ENCODE results near the gene FTHL17. TPM values are rescaled to one million over a fixed set of nuclear protein-coding genes. Genes with fewer than 3 reads are reported as not detected.

The FTHL17 gene
- total RNA-seq (2014; rRNA removed; shearing (Covaris generic)) (not detected in 2 replicates), polyA plus RNA-seq (2016; fragmentation: Nextera tagmentation; extraction: Ambion mirVana) (not detected in 2 replicates)

DNA sequence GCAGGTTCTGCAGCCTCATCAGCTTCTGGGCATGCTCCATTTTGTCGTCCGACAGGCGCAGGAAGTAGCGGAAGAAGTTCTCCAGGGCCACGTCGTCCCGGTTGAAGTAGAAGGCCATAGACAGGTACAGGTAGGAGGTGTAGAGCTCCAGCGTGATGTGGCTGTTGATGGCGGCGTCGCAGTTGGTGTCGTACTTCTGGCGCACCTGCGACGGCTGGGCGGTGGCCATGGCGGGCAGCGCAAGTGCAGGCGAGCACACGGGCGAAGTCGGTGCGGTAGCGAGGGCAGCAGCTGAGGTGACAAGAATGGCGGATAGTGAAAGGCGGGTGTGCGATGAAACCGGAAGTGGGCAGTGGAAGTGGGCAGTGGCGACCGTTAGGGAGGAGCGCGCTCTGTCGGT lies at the start of gene FTHL17:
TSS of gene FTHL17 (minus strand) at position 317 of the 400 bp plus-strand sequence. CDS start at position 229, 88 bp downstream.
- 69 to 85% methylated on average over 11 to 33 of the region's 33 CpGs for WGBS, 2 experiments (ENCODE audit: low coverage in 1 of 2, low lambda C conversion rate in 2 of 2, missing lambda C conversion rate in 2 of 2)
- no peak within 1 kb of the TSS for H3K4me2 ChIP-seq (ENCODE audit: unreplicated experiment)
- no peak for DNase-seq
- no peaks in the 10 kb centered on the region for H3K36me3 ChIP-seq (ENCODE audit: low read depth)
- H3K27ac ChIP-seq = no peak within 1 kb of the TSS
- H3K4me1 ChIP-seq (ENCODE audit: insufficient read depth) = no peaks in the 10 kb centered on the region
- H3K9me2 ChIP-seq (ENCODE audit: insufficient read depth) = no peaks in the 10 kb centered on the region
- H2AFZ ChIP-seq = no peak within 1 kb of the TSS
- H3K79me2 ChIP-seq (ENCODE audit: insufficient read depth) = no peaks in the 10 kb centered on the region
- H3K4me3 ChIP-seq = no peak within 1 kb of the TSS
- no peaks in the 10 kb centered on the region for H4K20me1 ChIP-seq (ENCODE audit: insufficient read depth)
- TF ChIP-seq EZH2phosphoT487 (IDR thresholded peaks at IDR 0.05; ENCODE audit: insufficient read depth, low read depth) (no peak), EZH2 (IDR thresholded peaks at IDR 0.05; ENCODE audit: insufficient read depth, poor library complexity, severe bottlenecking) (no peak)
- no peaks in the 10 kb centered on the region for H3K9me3 ChIP-seq (ENCODE audit: low read depth)
- H3F3A ChIP-seq (ENCODE audit: insufficient read depth) = no peaks in the 10 kb centered on the region
- H3K27me3 ChIP-seq (replicated peaks; ENCODE audit: insufficient read depth) = no peaks in the 10 kb centered on the region
- H3K9ac ChIP-seq = no peak within 1 kb of the TSS
- in situ Hi-C loops (cut with MboI) = no loop called here

DNA sequence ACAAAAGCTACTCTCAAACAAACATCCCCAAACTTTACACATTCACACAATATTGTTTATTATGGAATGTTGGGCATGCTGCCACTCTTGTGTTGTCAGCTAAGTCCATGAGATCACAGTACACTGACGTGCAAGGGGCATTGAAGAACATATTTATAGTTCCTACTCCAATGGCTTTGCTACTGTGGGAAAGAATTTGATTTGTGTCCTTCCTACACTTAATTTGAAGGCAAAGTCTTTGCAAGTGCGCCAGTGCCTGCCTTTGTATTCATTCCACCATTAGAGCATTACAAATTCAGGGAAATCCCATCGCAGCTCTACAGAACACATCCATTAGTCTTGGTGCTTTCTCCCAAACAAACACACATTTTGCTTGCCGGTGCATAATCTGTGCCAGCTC lies 45.4 kb upstream of the FTHL17 start:
- Histone ChIP-seq H3K27me3 (replicated peaks; ENCODE audit: insufficient read depth) (no peaks in the 10 kb centered on the region), H3K79me2 (ENCODE audit: insufficient read depth) (no peaks in the 10 kb centered on the region), H3F3A (ENCODE audit: insufficient read depth) (no peaks in the 10 kb centered on the region), H4K20me1 (ENCODE audit: insufficient read depth) (no peaks in the 10 kb centered on the region), H3K9ac (no peak overlapping the region), H3K9me3 (ENCODE audit: low read depth) (no peaks in the 10 kb centered on the region), H3K4me2 (ENCODE audit: unreplicated experiment) (no peak overlapping the region), H3K4me3 (no peak overlapping the region), H2AFZ (no peak overlapping the region), H3K9me2 (ENCODE audit: insufficient read depth) (no peaks in the 10 kb centered on the region), H3K36me3 (ENCODE audit: low read depth) (no peaks in the 10 kb centered on the region), H3K4me1 (ENCODE audit: insufficient read depth) (no peaks in the 10 kb centered on the region), H3K27ac (no peak overlapping the region)
- 31 to 40% methylated on average over 4 of the region's 4 CpGs for whole genome bisulfite sequencing, 2 experiments (ENCODE audit: low coverage in 1 of 2, low lambda C conversion rate in 2 of 2, missing lambda C conversion rate in 2 of 2)
- DNase-seq = no peak
- TF ChIP-seq EZH2 (IDR thresholded peaks at IDR 0.05; ENCODE audit: insufficient read depth, poor library complexity, severe bottlenecking) (no peak), EZH2phosphoT487 (IDR thresholded peaks at IDR 0.05; ENCODE audit: insufficient read depth, low read depth) (no peak)
- in situ Hi-C loops (cut with MboI) = no loop called here

- Histone ChIP-seq H3K9ac (no peak overlapping the region), H3F3A (ENCODE audit: insufficient read depth) (no peaks in the 10 kb centered on the region), H3K27me3 (replicated peaks; ENCODE audit: insufficient read depth) (no peaks in the 10 kb centered on the region), H2AFZ (no peak overlapping the region), H3K27ac (no peak overlapping the region), H3K79me2 (ENCODE audit: insufficient read depth) (no peaks in the 10 kb centered on the region), H3K36me3 (ENCODE audit: low read depth) (no peaks in the 10 kb centered on the region), H3K4me1 (ENCODE audit: insufficient read depth) (no peaks in the 10 kb centered on the region), H3K9me2 (ENCODE audit: insufficient read depth) (no peaks in the 10 kb centered on the region), H3K4me3 (no peak overlapping the region), H3K4me2 (ENCODE audit: unreplicated experiment) (no peak overlapping the region), H4K20me1 (ENCODE audit: insufficient read depth) (no peaks in the 10 kb centered on the region), H3K9me3 (ENCODE audit: low read depth) (no peaks in the 10 kb centered on the region)
- DNase-seq = no peak
- in situ Hi-C loops (cut with MboI) = no loop called here
- WGBS, 2 experiments (ENCODE audit: low coverage in 1 of 2, low lambda C conversion rate in 2 of 2, missing lambda C conversion rate in 2 of 2) = 13 to 22% methylated on average over 4 of the region's 4 CpGs
- no peak for TF ChIP-seq EZH2phosphoT487 (IDR thresholded peaks at IDR 0.05; ENCODE audit: insufficient read depth, low read depth)
- no peak for TF ChIP-seq EZH2 (IDR thresholded peaks at IDR 0.05; ENCODE audit: insufficient read depth, poor library complexity, severe bottlenecking)
Observed at GRCh38 chrX:31115398-31115797, 43.6 kb upstream of the FTHL17 start.

- Histone ChIP-seq H3K9me2 (ENCODE audit: insufficient read depth) (no peaks in the 10 kb centered on the region), H4K20me1 (ENCODE audit: insufficient read depth) (no peaks in the 10 kb centered on the region), H3K9me3 (ENCODE audit: low read depth) (no peaks in the 10 kb centered on the region), H3K4me3 (no peak overlapping the region), H2AFZ (no peak overlapping the region), H3K4me1 (ENCODE audit: insufficient read depth) (no peaks in the 10 kb centered on the region), H3K9ac (no peak overlapping the region), H3K79me2 (ENCODE audit: insufficient read depth) (no peaks in the 10 kb centered on the region), H3K4me2 (ENCODE audit: unreplicated experiment) (no peak overlapping the region), H3K27ac (no peak overlapping the region), H3F3A (ENCODE audit: insufficient read depth) (no peaks in the 10 kb centered on the region), H3K27me3 (replicated peaks; ENCODE audit: insufficient read depth) (no peaks in the 10 kb centered on the region), H3K36me3 (ENCODE audit: low read depth) (no peaks in the 10 kb centered on the region)
- TF ChIP-seq EZH2 (IDR thresholded peaks at IDR 0.05; ENCODE audit: insufficient read depth, poor library complexity, severe bottlenecking) (no peak), EZH2phosphoT487 (IDR thresholded peaks at IDR 0.05; ENCODE audit: insufficient read depth, low read depth) (no peak)
- 11 to 18% methylated on average over 2 of the region's 2 CpGs for WGBS, 2 experiments (ENCODE audit: low coverage in 1 of 2, low lambda C conversion rate in 2 of 2, missing lambda C conversion rate in 2 of 2)
- no peak for DNase-seq
- in situ Hi-C loops (cut with MboI) = no loop called here
Observed at GRCh38 chrX:31114858-31115257, 43.0 kb upstream of the FTHL17 start.
